Mesothelial cell of epicardium (in vitro differentiated cells): ENCODE data around the gene HOXD9. TPM values are rescaled to one million over a fixed set of nuclear protein-coding genes. Genes with fewer than 3 reads are reported as not detected.

Source experiments
- DNase-seq, 2 experiments: peaks; one replicate each; pipeline ENCODE4 v3.0.0; 2021; ENCODE audit warnings: low spot score in 2 of 2; ENCODE audit not compliant: unreplicated experiment in 2 of 2
- H3K27ac Mint-ChIP-seq: 2 replicates; pipeline ENCODE4 v1.8.0; 2021; ENCODE audit warnings: mixed read lengths
- H3K27me3 Mint-ChIP-seq: 2 replicates; pipeline ENCODE4 v1.8.0; 2021; ENCODE audit warnings: low read depth, mixed read lengths
- H3K36me3 Mint-ChIP-seq: 2 replicates; pipeline ENCODE4 v1.8.0; 2021; ENCODE audit warnings: mixed read lengths
- H3K4me1 Mint-ChIP-seq: 2 replicates; pipeline ENCODE4 v1.8.0; 2021; ENCODE audit warnings: mixed read lengths
- H3K4me3 Mint-ChIP-seq: 2 replicates; pipeline ENCODE4 v1.8.0; 2021; ENCODE audit warnings: mild to moderate bottlenecking, moderate library complexity, mixed read lengths
- H3K9me3 Mint-ChIP-seq: 2 replicates; pipeline ENCODE4 v1.8.0; 2021; ENCODE audit warnings: mixed read lengths
- CTCF ChIP-seq: fragments of 200-600 bp; sonication (generic); IDR thresholded peaks from one replicate; pipeline ENCODE4 v1.5.0; 2021; ENCODE audit warnings: antibody characterized with exemption; ENCODE audit not compliant: unreplicated experiment
- total RNA-seq: library from RNA; stranded (reverse); gene quantifications from 3 replicates; pipeline ENCODE4 v1.2.1, GENCODE V29; 2021

HOXD9 gene
- total RNA-seq, 1 donor from 2014 or later = 1.1 TPM

GRCh38 chr2:176106581-176107539 is 15.7 kb upstream of the HOXD9 start, which contains the start of gene HOXD11:
Gene HOXD11 (plus strand): TSS chr2:176107280. CDS start chr2:176107356, 76 bp downstream.
- Mint-ChIP-seq H3K27ac (peak within 1 kb of the TSS; percentile 29), H3K36me3 (no peaks in the 10 kb centered on the region), H3K9me3 (no peaks in the 10 kb centered on the region), H3K4me1 (peaks cover 21% of the 10 kb centered on the region), H3K27me3 (peaks cover 90% of the 10 kb centered on the region), H3K4me3 (peak within 1 kb of the TSS; percentile 63)
- DNase-seq = peak in 1 of 2 experiments; percentile 48
- TF ChIP-seq CTCF = no peak

GRCh38 chr2:176107731-176108181 is 14.8 kb upstream of the HOXD9 start:
- H3K4me1 Mint-ChIP-seq = peaks cover 21% of the 10 kb centered on the region
- no peak overlapping the region for H3K27ac Mint-ChIP-seq
- H3K36me3 Mint-ChIP-seq = no peaks in the 10 kb centered on the region
- no peak overlapping the region for H3K4me3 Mint-ChIP-seq
- peaks cover 90% of the 10 kb centered on the region for H3K27me3 Mint-ChIP-seq
- no peak for DNase-seq
- H3K9me3 Mint-ChIP-seq = no peaks in the 10 kb centered on the region
- no peak for TF ChIP-seq CTCF

- Mint-ChIP-seq H3K4me1 (peaks cover 17% of the 10 kb centered on the region), H3K27ac (no peak overlapping the region), H3K36me3 (no peaks in the 10 kb centered on the region), H3K4me3 (peak overlapping the region; percentile 25), H3K27me3 (peaks cover 90% of the 10 kb centered on the region), H3K9me3 (no peaks in the 10 kb centered on the region)
- DNase-seq = no peak
- TF ChIP-seq CTCF = no peak
Observed at GRCh38 chr2:176109192-176109901, 13.2 kb upstream of the HOXD9 start.

GRCh38 chr2:176109946-176110345 is 12.6 kb upstream of the HOXD9 start:
- peak; percentile 35 for TF ChIP-seq CTCF
- H3K27me3 Mint-ChIP-seq = peaks cover 90% of the 10 kb centered on the region
- no peaks in the 10 kb centered on the region for H3K36me3 Mint-ChIP-seq
- DNase-seq = no peak
- no peak overlapping the region for H3K27ac Mint-ChIP-seq
- no peaks in the 10 kb centered on the region for H3K9me3 Mint-ChIP-seq
- H3K4me1 Mint-ChIP-seq = peaks cover 12% of the 10 kb centered on the region
- H3K4me3 Mint-ChIP-seq = no peak overlapping the region

- no peak overlapping the region for H3K4me3 Mint-ChIP-seq
Observed at GRCh38 chr2:176110415-176111308, 11.9 kb upstream of the HOXD9 start.

More at GRCh38 chr2:176110415-176111308, 11.9 kb upstream of the HOXD9 start:
- peaks cover 90% of the 10 kb centered on the region for H3K27me3 Mint-ChIP-seq
- TF ChIP-seq CTCF = no peak
- peaks cover 10% of the 10 kb centered on the region for H3K4me1 Mint-ChIP-seq
- no peaks in the 10 kb centered on the region for H3K9me3 Mint-ChIP-seq
- H3K27ac Mint-ChIP-seq = no peak overlapping the region
- no peaks in the 10 kb centered on the region for H3K36me3 Mint-ChIP-seq
- DNase-seq = no peak
